ENCODE data around the gene DQX1. TPM values are rescaled to one million over a fixed set of nuclear protein-coding genes. Genes with fewer than 3 reads are reported as not detected.

The DQX1 gene
- total RNA-seq, 1 donor from 2014 or later, result 0.80 TPM

DNA sequence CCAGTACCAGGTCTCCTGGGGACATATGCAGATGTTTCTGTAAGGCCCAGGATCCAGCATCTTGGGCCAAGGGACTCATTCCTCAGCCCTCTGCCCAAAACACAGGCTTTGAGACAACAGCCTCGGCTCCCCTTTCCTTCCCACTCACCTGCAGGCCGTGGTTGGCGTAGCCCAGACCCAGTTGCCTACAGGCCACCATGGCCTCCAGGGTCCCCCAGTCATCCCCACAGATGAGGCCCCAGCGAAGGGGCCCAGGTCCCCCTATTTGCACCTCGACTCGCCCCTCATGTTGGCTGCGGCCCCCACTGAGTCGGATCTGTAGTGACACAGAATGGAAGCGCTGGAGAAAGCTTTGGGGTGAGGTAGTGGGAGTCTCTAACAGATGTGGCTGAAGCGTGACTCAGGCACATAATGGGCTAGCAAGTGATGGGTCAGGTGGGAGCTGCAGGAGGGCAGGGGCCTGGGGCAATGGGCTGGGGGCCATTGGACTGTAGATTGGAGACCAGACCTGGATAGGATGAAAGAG is 9.5 kb upstream of the DQX1 start:
- intact Hi-C loops (cut with micrococcal nuclease), result no loop called here

DNA sequence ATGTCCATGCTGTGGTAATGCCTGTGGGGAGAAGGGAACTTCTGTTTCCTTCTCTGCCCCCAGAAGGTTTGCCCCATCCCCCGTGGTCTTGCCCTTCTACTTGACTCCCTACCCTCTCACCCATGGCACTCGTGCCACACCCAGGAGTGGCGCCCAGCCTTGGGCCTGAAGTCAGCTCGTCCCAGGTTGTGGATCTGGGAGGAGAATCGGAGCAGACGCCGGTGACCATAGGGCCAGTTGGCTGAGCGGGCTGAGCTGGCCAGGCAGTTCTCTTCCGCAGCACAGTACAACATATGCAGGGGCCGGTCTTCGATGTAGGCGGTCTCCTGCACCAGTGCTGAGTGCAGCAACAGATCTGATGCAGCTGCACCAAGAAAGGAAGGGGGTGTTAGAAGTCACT is 8.4 kb upstream of the DQX1 start:
- intact Hi-C loops (cut with micrococcal nuclease), result loop anchor here (5.0 kb wide), 1 partner anchor 37 kb away; the partner anchor contains the start of gene LBX2

DNA sequence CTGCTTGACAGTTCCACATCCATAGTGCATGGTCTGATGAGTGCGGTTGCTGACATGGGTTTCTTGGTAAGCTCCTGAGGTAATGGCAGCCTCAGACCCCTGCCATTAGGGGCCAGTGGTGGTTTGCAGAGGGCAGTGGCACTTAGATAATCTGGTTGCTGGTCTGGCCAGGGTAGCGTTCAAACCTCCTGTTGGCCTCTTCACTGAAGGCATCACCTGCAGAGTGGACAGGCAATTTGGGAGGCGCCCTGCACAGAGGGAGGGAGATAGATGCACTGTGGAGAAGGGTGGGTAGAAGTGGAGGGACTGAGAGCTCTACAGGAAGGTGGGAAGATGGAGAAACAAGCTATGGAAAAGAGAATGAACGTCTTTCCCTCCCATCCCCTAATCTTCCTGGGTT is 7.4 kb upstream of the DQX1 start:
- intact Hi-C loops (cut with micrococcal nuclease), result loop anchor here (5.0 kb wide), 1 partner anchor 36 kb away; the partner anchor contains the start of gene LBX2

DNA sequence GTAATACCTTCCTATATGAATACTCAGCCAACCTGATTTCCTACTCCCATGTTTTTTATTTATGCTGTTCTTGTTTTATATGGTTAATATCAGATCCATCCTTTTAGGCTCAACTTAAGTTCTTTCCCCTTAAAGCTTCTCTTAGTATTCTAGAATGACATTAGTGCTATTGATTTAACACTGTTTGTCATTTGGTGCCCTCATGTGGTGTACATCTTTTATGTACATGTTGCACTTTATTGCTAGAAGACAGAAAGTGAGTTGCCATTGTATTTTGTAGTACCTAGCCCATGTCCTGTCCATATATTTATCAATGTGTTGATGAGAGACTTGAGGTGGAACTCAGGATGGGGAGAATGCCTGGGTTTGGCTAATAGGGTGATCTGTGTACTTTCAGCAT is 6.2 kb upstream of the DQX1 start:
- intact Hi-C loops (cut with micrococcal nuclease), result loop anchor here (1.0 to 5.0 kb wide), 2 partner anchors 35 to 282 kb away; partner anchors contain the start of gene LBX2

DNA sequence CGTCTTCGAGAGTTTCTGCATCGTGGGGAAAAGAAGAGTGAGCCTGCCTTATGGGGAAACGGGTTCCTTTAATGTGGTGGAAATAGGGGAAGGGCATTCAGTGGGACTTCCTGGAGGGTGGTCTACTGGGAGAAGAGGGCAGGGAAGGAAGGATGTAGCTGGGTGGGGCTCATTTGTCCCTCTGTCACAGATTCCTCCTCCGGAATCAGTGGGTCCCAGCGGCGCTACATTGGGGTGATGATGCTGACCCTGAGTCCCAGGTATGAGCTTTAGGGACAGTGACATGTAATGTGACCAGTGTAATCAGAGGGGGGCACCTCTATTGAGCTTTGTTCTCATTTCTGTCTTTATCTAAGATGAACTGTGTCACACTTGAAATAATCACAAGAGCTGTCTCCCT is 5.6 kb upstream of the DQX1 start:
- intact Hi-C loops (cut with micrococcal nuclease), result loop anchor here (1.0 to 5.0 kb wide), 2 partner anchors 34 to 281 kb away; partner anchors contain the start of gene LBX2

DNA sequence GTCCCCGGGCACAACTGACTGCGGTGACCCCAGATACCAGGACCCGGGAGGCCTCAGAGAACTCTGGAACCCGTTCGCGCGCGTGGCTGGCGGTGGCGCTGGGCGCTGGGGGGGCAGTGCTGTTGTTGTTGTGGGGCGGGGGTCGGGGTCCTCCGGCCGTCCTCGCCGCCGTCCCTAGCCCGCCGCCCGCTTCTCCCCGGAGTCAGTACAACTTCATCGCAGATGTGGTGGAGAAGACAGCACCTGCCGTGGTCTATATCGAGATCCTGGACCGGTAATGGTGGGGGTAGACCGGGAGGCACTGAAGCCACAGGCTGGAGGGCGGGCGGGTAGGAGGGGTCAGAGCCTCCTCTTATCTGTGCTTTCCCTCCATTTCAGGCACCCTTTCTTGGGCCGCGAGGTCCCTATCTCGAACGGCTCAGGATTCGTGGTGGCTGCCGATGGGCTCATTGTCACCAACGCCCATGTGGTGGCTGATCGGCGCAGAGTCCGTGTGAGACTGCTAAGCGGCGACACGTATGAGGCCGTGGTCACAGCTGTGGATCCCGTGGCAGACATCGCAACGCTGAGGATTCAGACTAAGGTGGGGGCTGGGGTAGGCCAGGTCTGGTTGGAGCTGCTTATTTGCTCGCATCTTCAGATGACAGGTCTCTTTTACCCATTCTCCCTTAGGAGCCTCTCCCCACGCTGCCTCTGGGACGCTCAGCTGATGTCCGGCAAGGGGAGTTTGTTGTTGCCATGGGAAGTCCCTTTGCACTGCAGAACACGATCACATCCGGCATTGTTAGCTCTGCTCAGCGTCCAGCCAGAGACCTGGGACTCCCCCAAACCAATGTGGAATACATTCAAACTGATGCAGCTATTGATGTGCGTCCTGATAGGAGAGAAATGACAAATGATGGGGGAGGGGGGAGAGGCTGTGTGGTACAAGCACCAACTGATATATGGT is 4.5 kb upstream of the DQX1 start:
- intact Hi-C loops (cut with micrococcal nuclease), result loop anchor here (5.0 kb wide), 1 partner anchor 33 kb away; the partner anchor contains the start of gene LBX2

DNA sequence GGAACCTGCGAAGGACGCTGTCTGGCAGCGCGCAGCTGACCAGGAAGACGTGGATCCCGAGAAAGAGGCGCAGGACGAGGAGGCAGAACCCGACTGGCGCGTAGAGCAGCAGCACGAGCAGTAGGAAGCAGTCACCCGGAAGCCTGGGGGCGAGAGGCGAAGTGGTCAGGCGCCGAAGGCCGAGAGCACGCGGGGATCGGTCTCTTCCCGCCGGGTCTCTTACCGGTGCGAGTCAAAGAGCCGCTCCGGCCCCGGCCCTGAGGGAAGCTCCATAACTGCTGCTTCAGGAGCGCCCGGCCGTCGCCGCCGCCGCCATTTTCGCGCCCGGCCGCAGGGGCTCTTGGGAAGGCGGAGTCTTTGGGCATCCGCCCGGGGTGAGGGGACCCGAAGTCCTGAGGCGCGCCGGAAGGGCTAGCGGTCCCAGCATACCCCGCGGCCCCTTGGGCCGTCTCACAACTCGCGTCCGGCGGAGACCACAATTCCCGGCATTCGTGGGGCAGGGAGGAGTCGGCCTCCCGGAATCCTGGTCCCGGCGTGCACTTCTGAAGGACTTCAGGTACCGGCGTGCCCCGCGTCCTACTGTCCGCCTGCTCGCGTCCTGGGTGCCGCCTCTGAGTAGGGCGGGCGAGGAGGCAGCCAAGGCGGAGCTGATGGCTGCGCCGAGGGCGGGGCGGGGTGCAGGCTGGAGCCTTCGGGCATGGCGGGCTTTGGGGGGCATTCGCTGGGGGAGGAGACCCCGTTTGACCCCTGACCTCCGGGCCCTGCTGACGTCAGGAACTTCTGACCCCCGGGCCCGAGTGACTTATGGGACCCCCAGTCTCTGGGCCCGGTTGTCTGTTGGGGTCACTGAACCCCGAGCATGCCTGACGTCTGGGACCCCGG is 3.6 kb upstream of the DQX1 start, which contains the start of the genes AUP1 and HTRA2:
Gene AUP1 (minus strand): TSS at position 350 of the 882 bp plus-strand sequence. CDS start 77 bp downstream, at position 273.
Gene HTRA2 (plus strand): TSS at position 577 of the 882 bp plus-strand sequence. CDS start 74 bp downstream, at position 651.
- intact Hi-C loops (cut with micrococcal nuclease), result loop anchor here (1.0 to 5.0 kb wide), 11 partner anchors 15 to 793 kb away; partner anchors contain the start of genes C2orf81, DOK1, LBX2 and MRPL53

DNA sequence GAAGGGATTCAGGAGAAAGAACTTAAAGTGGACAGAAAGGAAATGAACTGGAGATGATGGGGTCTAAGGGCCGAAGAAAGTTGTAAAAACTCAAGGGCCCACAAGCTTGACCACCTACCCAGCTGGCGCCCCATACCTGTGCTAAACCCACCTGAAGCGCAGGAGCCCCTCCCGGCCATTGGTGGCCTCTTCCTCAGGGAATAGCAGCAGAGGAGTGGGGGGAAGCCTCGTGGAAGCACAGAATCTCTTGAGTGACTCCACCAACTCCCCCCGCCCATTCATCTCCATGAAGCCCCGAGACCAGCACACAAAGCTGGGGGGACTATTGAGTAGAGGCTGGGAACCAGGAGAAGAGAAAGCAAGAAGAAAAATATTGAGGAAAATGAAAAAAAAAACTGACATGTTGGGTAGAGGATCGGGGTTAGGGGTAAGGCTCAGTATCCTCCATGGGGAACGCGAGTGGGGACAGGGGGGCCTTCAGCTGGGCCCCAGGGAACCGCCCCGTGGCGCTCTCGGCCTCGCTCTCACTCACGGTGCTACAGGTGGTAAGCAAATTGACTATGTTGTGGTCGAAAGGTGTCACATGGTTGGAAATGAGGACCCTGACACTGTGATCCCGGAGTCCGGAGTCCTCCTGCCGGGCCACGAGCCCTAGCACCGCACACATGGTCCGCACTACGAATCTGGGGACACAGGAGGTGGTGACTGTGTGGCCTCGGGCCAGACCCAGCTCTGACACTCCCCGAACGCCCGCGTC is 2.7 kb upstream of the DQX1 start:
- intact Hi-C loops (cut with micrococcal nuclease), result loop anchor here (1.0 to 2.0 kb wide), 10 partner anchors 14 to 792 kb away; partner anchors contain the start of genes C2orf81, DOK1, MRPL53 and PCGF1

DNA sequence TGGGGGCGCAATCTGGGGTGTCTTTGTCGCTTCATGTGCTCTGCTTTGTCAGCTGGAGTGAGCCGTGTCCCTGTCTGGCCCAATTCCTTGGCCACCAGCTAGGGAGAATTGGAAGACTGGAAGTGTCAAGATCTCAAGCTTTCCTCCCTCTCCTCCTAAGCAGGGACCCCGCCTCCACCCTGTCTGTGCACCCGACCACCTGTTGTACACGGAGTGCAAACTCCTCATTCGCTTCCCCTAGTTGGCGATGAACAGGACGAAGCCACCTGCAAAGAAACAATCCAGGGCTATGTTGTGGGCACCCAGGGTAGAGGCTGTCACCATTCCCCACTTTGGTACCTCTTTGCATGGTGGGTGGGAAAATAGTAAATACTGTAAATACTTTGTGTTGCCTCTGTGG is 1.7 kb upstream of the DQX1 start:
- intact Hi-C loops (cut with micrococcal nuclease), result loop anchor here (2.0 kb wide), 1 partner anchor 791 kb away; the partner anchor contains the start of gene TPRKB

DNA sequence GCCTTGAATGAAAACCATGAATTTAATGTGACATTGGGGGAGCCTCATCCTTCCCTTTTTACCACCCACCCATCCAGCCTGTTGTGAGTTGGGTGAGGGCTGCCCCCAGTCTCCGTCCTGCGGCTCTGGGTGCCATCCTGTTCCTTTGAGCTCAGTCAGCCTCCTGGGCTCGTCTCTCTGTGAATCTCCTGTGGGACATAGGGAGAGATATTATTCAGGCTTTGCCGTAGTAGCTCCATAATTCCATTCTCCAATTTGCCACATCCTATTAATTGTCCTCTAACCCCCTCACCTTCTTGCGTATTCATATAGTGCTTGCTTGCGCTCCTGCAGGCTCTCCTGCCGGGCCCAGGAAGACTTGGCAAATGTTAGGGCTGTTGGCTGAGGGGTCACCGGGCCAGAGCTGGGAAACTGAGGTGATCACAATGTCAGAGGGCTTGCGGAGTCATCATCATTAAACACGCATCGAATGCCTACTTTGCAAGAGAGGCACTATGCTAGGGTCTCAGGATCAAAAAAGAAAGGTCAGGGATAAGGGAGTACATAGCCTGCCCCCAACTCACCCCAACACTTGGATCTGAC is 709 bp upstream of the DQX1 start:
- intact Hi-C loops (cut with micrococcal nuclease), result no loop called here

DNA sequence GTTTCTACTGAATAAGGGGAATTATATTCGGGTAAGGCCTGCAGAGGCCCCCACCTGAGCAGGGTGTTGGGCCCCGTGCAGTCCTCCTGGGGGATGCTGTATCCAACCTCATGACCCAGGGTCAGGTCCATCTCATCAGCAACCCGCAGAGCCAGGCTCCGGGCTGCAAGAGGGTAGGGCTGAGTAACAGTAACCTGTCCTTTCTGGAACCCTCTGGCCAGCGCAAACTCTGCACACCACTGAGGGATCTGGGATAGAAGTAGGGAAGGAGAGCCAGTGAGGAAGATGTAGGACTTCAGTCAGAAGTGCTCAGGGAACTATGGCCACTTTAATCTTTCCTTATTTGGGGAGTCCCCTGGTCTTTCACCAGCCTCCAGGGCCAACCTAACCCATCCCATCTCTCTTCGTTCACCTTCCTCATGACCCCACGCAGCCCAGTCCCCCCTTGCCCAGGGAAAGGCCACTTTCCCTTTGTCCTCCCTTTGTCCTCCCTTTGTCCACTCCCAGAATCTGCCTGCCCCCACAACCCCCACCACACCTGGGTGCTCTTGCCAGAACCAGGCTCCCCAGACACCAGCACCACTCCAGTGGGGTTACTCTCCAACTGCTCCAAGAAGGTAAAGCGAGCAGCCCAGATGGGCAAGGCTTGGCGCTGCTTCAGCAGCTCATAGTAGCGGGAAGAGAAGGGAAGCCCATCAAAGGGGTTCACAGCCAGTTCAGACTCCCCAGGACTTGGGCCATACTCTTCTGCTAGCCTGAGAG is 895 bp downstream of the DQX1 start:
- intact Hi-C loops (cut with micrococcal nuclease), result no loop called here

DNA sequence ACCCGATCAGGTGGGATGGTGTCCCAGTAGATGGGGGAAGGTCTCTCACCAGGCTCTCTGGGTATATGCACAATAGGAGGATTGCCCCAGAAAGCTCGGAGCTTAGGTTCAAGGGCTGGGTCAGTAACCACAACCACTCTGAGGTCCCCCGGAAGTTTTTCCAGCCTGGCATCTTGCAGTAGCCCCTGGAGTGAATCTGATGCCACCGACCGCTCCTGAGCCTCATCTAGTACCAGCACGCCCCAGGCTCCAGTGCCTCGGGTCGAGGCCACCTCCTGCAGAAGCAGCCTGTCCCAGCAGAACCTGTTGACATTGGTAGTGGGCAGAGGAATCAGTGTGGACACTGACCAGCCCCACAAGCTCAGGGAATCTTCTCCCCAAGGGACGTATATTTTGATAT is 2.0 kb downstream of the DQX1 start:
- intact Hi-C loops (cut with micrococcal nuclease), result no loop called here

DNA sequence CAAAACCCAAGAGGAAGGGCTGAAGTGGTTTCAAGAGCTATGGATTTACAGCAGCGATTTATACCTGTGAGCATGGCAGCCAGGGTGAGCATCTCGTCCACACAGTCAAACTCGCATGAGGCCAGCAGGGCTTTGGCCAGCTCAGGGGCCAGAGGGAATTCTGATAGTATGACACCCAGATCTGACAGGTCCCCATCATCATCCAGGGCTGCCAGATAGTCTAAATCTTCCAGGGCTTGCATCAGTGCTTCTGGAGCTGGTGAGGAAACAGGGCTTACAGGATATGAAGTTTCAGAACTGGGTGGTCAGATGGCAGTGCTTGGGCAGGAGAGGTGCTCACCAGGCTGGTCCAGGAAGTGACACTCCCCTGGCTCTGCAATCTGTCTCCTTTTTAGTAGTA is 3.5 kb downstream of the DQX1 start:
- intact Hi-C loops (cut with micrococcal nuclease), result no loop called here

DNA sequence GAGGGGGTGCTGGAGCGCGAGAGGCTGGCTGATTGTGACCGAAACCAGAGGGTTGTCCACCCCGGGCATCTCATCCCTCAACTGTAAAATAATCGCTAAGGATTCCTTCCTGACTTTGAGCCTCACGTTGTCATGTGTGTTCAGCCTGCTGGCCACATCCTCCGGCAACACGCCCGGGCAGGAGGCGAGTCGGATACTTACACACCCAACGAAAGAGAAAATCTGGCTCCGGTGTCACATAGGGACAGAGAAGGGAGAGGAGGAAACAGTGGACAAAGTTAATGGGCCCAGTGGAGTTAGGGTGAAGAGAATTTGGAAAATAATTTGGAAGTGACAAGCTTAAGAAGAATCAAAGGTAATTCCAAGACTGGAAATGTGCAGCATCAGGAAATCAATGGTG is 9.4 kb downstream of the DQX1 start:
- intact Hi-C loops (cut with micrococcal nuclease), result no loop called here

DNA sequence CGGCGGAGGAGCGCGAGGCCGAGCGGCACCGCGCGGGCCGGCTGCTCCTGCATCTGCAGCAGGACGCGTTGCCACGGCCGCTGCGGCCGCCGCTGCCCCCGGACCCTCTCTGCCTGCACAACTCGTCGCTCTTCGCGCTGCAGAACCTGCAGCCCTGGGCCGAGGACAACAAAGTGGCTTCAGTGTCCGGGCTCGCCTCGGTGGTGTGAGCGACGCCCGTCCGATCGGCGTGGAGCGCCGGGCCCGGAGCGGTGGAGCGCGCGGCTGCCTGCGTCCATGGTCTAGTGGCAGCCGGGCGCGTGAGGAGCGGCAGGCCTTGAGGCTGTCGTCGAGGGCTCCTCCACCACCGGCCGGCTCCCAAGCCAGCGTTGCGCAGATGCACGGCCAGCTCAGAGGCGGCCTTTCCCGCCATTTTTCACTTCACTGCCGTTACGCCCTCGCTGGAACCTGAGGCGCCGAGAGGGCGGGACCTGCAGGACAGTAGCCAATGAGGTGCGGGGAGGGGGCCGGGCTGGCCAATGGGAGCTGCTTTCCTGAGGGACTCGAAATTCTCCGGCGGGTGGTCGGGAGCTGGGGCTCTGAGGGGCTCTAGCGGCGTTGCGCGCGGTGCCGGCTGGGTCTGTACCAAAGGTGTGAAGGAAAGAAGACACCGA is 9.9 kb downstream of the DQX1 start:
- intact Hi-C loops (cut with micrococcal nuclease), result loop anchor here (2.0 kb wide), 1 partner anchor 17 kb away; the partner anchor contains the start of gene LBX2

DNA sequence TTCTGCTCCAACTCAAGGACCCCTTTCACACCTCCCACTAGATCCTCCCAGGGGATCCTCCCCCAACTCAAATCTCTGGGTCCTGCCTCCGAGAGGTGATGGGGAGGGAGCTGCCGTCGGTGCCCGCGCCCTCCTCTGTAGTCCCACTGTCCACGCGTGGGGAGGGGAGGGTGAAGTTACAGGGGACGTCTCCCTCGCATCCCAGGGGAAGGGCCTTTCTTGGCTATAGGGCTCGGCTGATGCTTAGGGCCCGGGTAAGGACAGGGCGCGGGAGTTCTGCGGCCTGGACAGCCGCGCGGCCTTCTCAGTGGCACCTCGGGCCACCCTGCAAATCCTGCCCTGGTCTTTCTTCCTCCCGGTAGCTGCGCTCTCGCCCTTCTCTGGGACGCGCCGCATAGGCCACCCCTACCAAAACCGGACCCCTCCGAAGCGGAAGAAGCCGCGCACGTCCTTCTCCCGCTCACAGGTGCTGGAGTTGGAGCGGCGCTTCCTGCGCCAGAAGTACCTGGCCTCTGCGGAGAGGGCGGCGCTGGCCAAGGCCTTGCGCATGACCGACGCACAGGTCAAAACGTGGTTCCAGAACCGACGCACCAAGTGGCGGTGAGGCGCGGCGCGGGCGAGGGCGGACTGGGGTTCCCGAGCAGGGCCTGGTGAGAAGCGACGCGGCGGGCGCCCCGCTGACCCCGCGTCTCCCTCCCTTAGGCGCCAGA is 10.6 kb downstream of the DQX1 start:
- intact Hi-C loops (cut with micrococcal nuclease), result loop anchor here (2.0 kb wide), 1 partner anchor 17 kb away; the partner anchor contains the start of gene LBX2
